Suprapubic skin (tissue), 4 donors: ENCODE results near the gene CLEC3A. TPM values are rescaled to one million over a fixed set of nuclear protein-coding genes. Genes with fewer than 3 reads are reported as not detected.
A peak's percentile ranks its signal among the peaks of the same experiment; 100 is the strongest.

Experiments
- DNase-seq, 2 donors: peaks; one replicate each; pipeline ENCODE4 v3.0.0-alpha.2; 2019; ENCODE audit warnings: low spot score in 2 of 2
- H3K27ac ChIP-seq: fragments of 200-600 bp; sonication (generic); one replicate; pipeline ENCODE4 v1.5.1; 2019
- H3K27me3 ChIP-seq: fragments of 200-600 bp; sonication (generic); one replicate; pipeline ENCODE4 v1.5.1; 2019
- H3K36me3 ChIP-seq: fragments of 200-600 bp; sonication (generic); one replicate; pipeline ENCODE4 v1.5.1; 2019
- H3K4me1 ChIP-seq: fragments of 200-600 bp; sonication (generic); one replicate; pipeline ENCODE4 v1.5.1; 2019
- H3K4me3 ChIP-seq: fragments of 200-600 bp; sonication (generic); one replicate; pipeline ENCODE4 v1.5.1; 2019; ENCODE audit warnings: mild to moderate bottlenecking
- H3K9me3 ChIP-seq: fragments of 200-600 bp; sonication (generic); one replicate; pipeline ENCODE4 v1.5.1; 2019
- CTCF ChIP-seq, 2 donors: fragments of 200-600 bp in 1 of 2; fragments of 450-650 bp in 1 of 2; sonication (generic) in 1 of 2; IDR thresholded peaks; one replicate each; pipeline ENCODE4 v1.5.1; 2016 to 2019; ENCODE audit warnings: antibody characterized with exemption in 2 of 2, mild to moderate bottlenecking in 1 of 2, moderate library complexity in 1 of 2
- EP300 ChIP-seq: sonication (generic); formaldehyde crosslinking; IDR thresholded peaks from one replicate; pipeline ENCODE4 v1.6.1; 2017; ENCODE audit warnings: antibody characterized with exemption
- POLR2A ChIP-seq, 2 donors: fragments of 450-650 bp; IDR thresholded peaks; one replicate each; pipeline ENCODE4 v1.6.1; 2017; ENCODE audit warnings: antibody characterized with exemption in 2 of 2, mild to moderate bottlenecking in 2 of 2, moderate library complexity in 2 of 2
- POLR2AphosphoS5 ChIP-seq, 3 donors: sonication (generic); formaldehyde crosslinking; IDR thresholded peaks; one replicate each; pipeline ENCODE4 v1.6.1; 2017; ENCODE audit warnings: antibody characterized with exemption in 3 of 3
- WGBS: methylation state at CpG from one replicate; pipeline ENCODE4 v1.1.5; 2018; 5-methylcytosine and 5-hydroxymethylcytosine counted together
- total RNA-seq, 4 donors: library from RNA; depleted of rRNA; stranded (reverse); fragments of >200 nt; gene quantifications; one replicate each; pipeline ENCODE4 v1.1.0, GENCODE V29; 2016

The CLEC3A gene
- total RNA-seq, 4 donors from 2014 or later = not detected

GRCh38 chr16:77993111-77993985 lies 29.0 kb upstream of the CLEC3A start:
- 33% methylated on average over 6 of the region's 6 CpGs for WGBS

DNA sequence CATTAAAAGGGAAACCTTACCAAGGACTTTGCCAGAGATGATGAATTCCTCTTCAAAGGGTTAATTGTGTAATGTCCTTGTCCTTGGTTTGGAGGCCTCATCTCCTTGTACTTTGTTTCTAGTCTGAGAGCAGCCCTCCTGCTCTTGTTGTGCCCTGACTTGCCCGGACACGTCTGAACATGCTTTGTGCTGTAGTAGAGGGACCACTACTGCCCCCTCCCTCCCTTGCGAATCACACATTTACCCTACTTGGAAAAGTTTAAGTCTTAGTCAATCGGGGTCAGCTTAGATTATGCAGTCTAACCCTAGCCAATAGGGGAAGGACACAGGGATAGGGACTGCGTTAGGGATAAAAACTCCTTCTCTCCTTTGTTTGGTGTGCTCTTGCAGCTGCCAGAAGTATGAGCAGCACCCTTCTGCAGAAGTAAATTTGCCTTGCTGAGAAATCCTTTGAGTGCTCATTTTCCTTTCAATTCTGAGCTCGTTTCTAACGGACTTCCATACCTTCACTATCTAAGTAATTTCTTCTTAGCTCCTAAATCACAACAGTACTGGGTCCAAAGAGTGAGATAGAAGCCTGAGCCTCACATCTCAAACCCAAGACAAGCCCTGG lies 26.4 kb upstream of the CLEC3A start:
- H3K27me3 ChIP-seq = no peaks in the 10 kb centered on the region
- H3K4me3 ChIP-seq = no peak overlapping the region
- no peaks in the 10 kb centered on the region for H3K36me3 ChIP-seq
- no peak overlapping the region for H3K27ac ChIP-seq
- DNase-seq = no peak
- TF ChIP-seq CTCF (IDR thresholded peaks at IDR 0.05) (no peak), POLR2AphosphoS5 (IDR thresholded peaks at IDR 0.05) (no peak), POLR2A (IDR thresholded peaks at IDR 0.05) (no peak), EP300 (no peak)
- WGBS = 92% methylated on average over 7 of the region's 7 CpGs
- H3K4me1 ChIP-seq = peaks cover 3% of the 10 kb centered on the region
- H3K9me3 ChIP-seq = no peaks in the 10 kb centered on the region

More at GRCh38 chr16:77993111-77993985, 29.0 kb upstream of the CLEC3A start:
- no peaks in the 10 kb centered on the region for H3K36me3 ChIP-seq
- TF ChIP-seq POLR2A (IDR thresholded peaks at IDR 0.05) = no peak
- no peak for TF ChIP-seq POLR2AphosphoS5 (IDR thresholded peaks at IDR 0.05)
- TF ChIP-seq CTCF (IDR thresholded peaks at IDR 0.05) = no peak
- no peak for TF ChIP-seq EP300
- H3K27me3 ChIP-seq = no peaks in the 10 kb centered on the region
- no peak overlapping the region for H3K4me3 ChIP-seq
- DNase-seq = no peak
- peak overlapping the region; percentile 6 for H3K27ac ChIP-seq
- H3K9me3 ChIP-seq = no peaks in the 10 kb centered on the region
- peaks cover 3% of the 10 kb centered on the region for H3K4me1 ChIP-seq

GRCh38 chr16:77998350-77999023 lies 23.9 kb upstream of the CLEC3A start:
- Histone ChIP-seq H3K27me3 (no peaks in the 10 kb centered on the region), H3K9me3 (no peaks in the 10 kb centered on the region), H3K4me3 (no peak overlapping the region), H3K4me1 (no peaks in the 10 kb centered on the region), H3K36me3 (no peaks in the 10 kb centered on the region), H3K27ac (no peak overlapping the region)
- DNase-seq = no peak
- 57% methylated on average over 10 of the region's 10 CpGs for WGBS
- TF ChIP-seq POLR2AphosphoS5 (IDR thresholded peaks at IDR 0.05) = no peak
- no peak for TF ChIP-seq CTCF (IDR thresholded peaks at IDR 0.05)
- no peak for TF ChIP-seq POLR2A (IDR thresholded peaks at IDR 0.05)
- TF ChIP-seq EP300 = no peak

- no peaks in the 10 kb centered on the region for H3K36me3 ChIP-seq
- no peaks in the 10 kb centered on the region for H3K4me1 ChIP-seq
- no peak overlapping the region for H3K27ac ChIP-seq
- H3K9me3 ChIP-seq = no peaks in the 10 kb centered on the region
- TF ChIP-seq POLR2A (IDR thresholded peaks at IDR 0.05) (no peak), EP300 (no peak), POLR2AphosphoS5 (IDR thresholded peaks at IDR 0.05) (no peak), CTCF (IDR thresholded peaks at IDR 0.05) (no peak)
- no peaks in the 10 kb centered on the region for H3K27me3 ChIP-seq
- 58% methylated on average over 4 of the region's 4 CpGs for WGBS
- no peak for DNase-seq
- H3K4me3 ChIP-seq = no peak overlapping the region
Observed at GRCh38 chr16:78001451-78002025, 20.8 kb upstream of the CLEC3A start.
